ENCODE results near the gene HIPK2.

DNA sequence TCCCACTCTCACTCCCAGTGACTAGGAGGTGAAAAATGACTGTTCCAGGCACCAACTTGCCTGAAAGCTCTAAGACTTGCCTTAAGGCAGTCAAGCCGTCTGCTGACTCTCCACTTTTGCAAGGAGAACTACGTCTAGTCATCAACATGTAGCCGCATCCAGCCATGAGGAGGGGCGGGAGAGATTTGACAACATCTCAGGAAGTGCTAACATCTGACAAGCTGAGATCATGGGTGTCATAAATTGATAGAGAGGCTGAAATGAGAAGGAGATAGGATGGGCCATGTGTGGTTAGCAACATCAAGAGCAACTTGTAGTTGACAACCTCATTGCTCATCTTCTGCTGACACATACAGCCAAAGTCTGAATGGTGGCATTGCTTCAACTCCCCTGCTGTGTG is 42.3 kb upstream of the HIPK2 start:
- TF ChIP-seq, protein P1, sequence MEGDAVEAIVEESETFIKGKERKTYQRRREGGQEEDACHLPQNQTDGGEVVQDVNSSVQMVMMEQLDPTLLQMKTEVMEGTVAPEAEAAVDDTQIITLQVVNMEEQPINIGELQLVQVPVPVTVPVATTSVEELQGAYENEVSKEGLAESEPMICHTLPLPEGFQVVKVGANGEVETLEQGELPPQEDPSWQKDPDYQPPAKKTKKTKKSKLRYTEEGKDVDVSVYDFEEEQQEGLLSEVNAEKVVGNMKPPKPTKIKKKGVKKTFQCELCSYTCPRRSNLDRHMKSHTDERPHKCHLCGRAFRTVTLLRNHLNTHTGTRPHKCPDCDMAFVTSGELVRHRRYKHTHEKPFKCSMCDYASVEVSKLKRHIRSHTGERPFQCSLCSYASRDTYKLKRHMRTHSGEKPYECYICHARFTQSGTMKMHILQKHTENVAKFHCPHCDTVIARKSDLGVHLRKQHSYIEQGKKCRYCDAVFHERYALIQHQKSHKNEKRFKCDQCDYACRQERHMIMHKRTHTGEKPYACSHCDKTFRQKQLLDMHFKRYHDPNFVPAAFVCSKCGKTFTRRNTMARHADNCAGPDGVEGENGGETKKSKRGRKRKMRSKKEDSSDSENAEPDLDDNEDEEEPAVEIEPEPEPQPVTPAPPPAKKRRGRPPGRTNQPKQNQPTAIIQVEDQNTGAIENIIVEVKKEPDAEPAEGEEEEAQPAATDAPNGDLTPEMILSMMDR (conservative IDR thresholded peaks at IDR 0.05) = no peak
- TF ChIP-seq ZFX (IDR thresholded peaks at IDR 0.05) = no peak
